AG04450 (cell line): ENCODE data around the gene CD47. TPM values are rescaled to one million over a fixed set of nuclear protein-coding genes. Genes with fewer than 3 reads are reported as not detected.

ENCODE experiments used
- CTCF ChIA-PET: fragments of 300-600, 350-600 bp; formaldehyde crosslinking; extraction: SDS; loops from one replicate; lab custom pipeline; 2022; ENCODE audit warnings: antibody characterized with exemption, inconsistent platforms; lab: Charles Lee
- POLR2A ChIA-PET: fragments of 350-600 bp; formaldehyde crosslinking; extraction: SDS; loops from one replicate; lab custom pipeline; 2021; ENCODE audit warnings: antibody characterized with exemption, inconsistent platforms; lab: Yijun Ruan, JAX
- DNase-seq: peaks from one replicate; pipeline ENCODE4 v3.0.0-alpha.2; 2011; ENCODE audit warnings: low read depth, low spot score
- H3K27ac ChIP-seq: one replicate; pipeline ENCODE4 v1.5.1; 2012; ENCODE audit warnings: low read depth, low read length, control low read depth
- H3K27me3 ChIP-seq: one replicate; pipeline ENCODE4 v1.6.0; 2012; ENCODE audit warnings: low read length; ENCODE audit not compliant: control insufficient read depth, insufficient read depth
- H3K4me3 ChIP-seq: 2 replicates; pipeline ENCODE4 v1.5.1; 2011; ENCODE audit warnings: mild to moderate bottlenecking, low read depth, low read length, control low read depth
- H3K9me3 ChIP-seq: 2 replicates; pipeline ENCODE4 v1.5.1; 2012; ENCODE audit warnings: low read length; ENCODE audit not compliant: control insufficient read depth, insufficient read depth
- CTCF ChIP-seq: IDR thresholded peaks from 2 replicates; pipeline ENCODE4 v1.5.1; 2011; ENCODE audit warnings: low read depth, low read length, control low read depth, inconsistent platforms
- polyA plus RNA-seq: library from polyadenylated mRNA; depleted of rRNA; stranded (reverse); fragments of >200 nt; gene quantifications from 2 replicates; pipeline ENCODE4 v1.2.3, GENCODE V29; 2011

CD47 gene
- polyA plus RNA-seq, 1 experiment, result 108 TPM

- TF ChIP-seq CTCF, result no peak
- ChIA-PET CTCF (interaction anchor here (1.0 to 1.6 kb wide), 3 partner anchors 168 to 385 kb away, joined by 3 to 5 read pairs (median 3); no protein-coding TSS in a partner anchor), POLR2A (no interaction called here)
- Histone ChIP-seq H3K27ac (no peak overlapping the region), H3K27me3 (no peaks in the 10 kb centered on the region), H3K4me3 (no peak overlapping the region), H3K9me3 (peaks cover 4% of the 10 kb centered on the region; the same call in 1 of the 2 replicates)
- DNase-seq, result no peak
Measured at GRCh38 chr3:108093021-108093420, 2.2 kb upstream of the CD47 start.

GRCh38 chr3:108092501-108092900 is 1.7 kb upstream of the CD47 start:
- Histone ChIP-seq H3K4me3 (no peak overlapping the region), H3K27ac (no peak overlapping the region), H3K9me3 (peaks cover 4% of the 10 kb centered on the region; the same call in 1 of the 2 replicates), H3K27me3 (no peaks in the 10 kb centered on the region)
- CTCF ChIA-PET, result interaction anchor here (1.0 to 1.6 kb wide), 3 partner anchors 168 to 385 kb away, joined by 3 to 5 read pairs (median 3); no protein-coding TSS in a partner anchor
- no peak for TF ChIP-seq CTCF
- POLR2A ChIA-PET, result no interaction called here
- no peak for DNase-seq

GRCh38 chr3:108091498-108092250 is 843 bp upstream of the CD47 start:
- Histone ChIP-seq H3K27me3 (no peaks in the 10 kb centered on the region), H3K27ac (no peak overlapping the region), H3K9me3 (peaks cover 4% of the 10 kb centered on the region; the same call in 1 of the 2 replicates), H3K4me3 (peak overlapping the region; percentile 89)
- TF ChIP-seq CTCF, result no peak
- POLR2A ChIA-PET, result interaction anchor here (1.0 kb wide), 1 partner anchor 14 kb away, joined by 3 read pairs; no protein-coding TSS in a partner anchor
- CTCF ChIA-PET, result no interaction called here
- no peak for DNase-seq

DNA sequence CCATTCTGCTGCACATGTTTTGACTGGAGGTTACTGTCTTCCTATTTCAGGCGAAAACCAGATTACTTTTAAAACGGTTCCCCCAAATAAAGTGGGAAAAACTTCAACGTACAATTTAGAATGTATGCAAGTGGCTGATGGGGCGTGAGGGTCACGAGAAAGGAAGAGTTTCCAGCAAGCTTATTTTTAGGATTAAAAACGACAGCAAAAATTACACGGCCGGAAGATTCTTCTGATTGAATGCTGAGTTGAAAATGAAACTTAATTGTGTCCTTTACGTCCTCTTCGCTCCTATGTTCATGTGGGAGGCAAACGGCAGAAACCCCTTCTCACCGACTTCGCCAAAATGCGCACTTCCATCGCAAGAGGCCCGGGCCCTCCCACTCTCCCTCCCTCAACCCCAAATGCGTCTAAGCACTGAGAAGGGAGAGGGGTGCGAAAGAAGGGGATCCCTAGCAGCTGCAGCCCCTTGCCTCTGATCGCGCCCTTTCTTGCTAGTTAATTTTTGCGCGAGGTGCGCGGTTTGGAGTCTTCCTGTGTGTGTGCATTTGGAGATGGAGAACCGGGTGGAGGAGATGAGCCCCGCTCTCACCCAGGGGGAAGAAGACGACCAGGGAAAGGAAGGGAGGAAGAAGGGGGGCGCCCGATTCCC is 656 bp downstream of the CD47 start:
- Histone ChIP-seq H3K4me3 (peak overlapping the region; percentile 89), H3K9me3 (peaks cover 4% of the 10 kb centered on the region; the same call in 1 of the 2 replicates), H3K27ac (no peak overlapping the region), H3K27me3 (no peaks in the 10 kb centered on the region)
- no peak for TF ChIP-seq CTCF
- CTCF ChIA-PET, result interaction anchor here (0.6 to 1.6 kb wide), 4 partner anchors 163 to 388 kb away, joined by 3 to 4 read pairs (median 4); no protein-coding TSS in a partner anchor
- DNase-seq, result no peak
- POLR2A ChIA-PET, result no interaction called here

DNA sequence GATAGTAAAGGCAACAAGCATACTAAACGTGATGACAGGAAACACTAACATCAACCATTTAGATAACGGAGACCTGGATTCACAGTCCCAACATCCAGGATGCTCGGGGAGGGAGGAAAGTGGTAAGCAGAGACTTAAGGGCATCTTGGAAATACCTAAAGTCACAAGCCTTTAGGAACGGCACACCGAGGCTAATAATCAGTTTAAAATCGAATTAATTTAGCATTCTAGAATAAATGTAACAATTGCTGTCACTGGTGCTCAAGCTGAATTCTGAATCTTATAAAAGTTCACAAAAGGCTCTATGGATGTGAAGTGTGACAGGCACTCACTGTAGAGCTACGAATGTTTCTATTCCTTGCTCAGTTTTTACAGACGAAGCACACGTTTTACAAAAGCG is 1.3 kb downstream of the CD47 start:
- CTCF ChIA-PET, result interaction anchor here (0.6 to 1.6 kb wide), 4 partner anchors 162 to 388 kb away, joined by 3 to 4 read pairs (median 4); no protein-coding TSS in a partner anchor
- H3K4me3 ChIP-seq, result peak overlapping the region; percentile 89
- no peak for TF ChIP-seq CTCF
- H3K27ac ChIP-seq, result no peak overlapping the region
- no peaks in the 10 kb centered on the region for H3K27me3 ChIP-seq
- DNase-seq, result no peak
- peaks cover 4% of the 10 kb centered on the region; the same call in 1 of the 2 replicates for H3K9me3 ChIP-seq
- POLR2A ChIA-PET, result no interaction called here
